ENCODE data around the gene KY.

KY gene

GRCh38 chr3:134642445-134643149 lies 8.2 kb downstream of the KY start:
- no peaks in the 10 kb centered on the region for H3K27me3 Mint-ChIP-seq
- H3K4me1 Mint-ChIP-seq (ENCODE audit: low read depth), result no peaks in the 10 kb centered on the region
- H3K4me3 Mint-ChIP-seq, result no peak overlapping the region
- H3K36me3 Mint-ChIP-seq (ENCODE audit: low read depth), result no peaks in the 10 kb centered on the region
- no peak overlapping the region for H3K27ac Mint-ChIP-seq
- H3K9me3 Mint-ChIP-seq, result no peaks in the 10 kb centered on the region

GRCh38 chr3:134641671-134642300 lies 9.0 kb downstream of the KY start:
- H3K4me3 Mint-ChIP-seq, result no peak overlapping the region
- H3K36me3 Mint-ChIP-seq (ENCODE audit: low read depth), result no peaks in the 10 kb centered on the region
- H3K4me1 Mint-ChIP-seq (ENCODE audit: low read depth), result no peaks in the 10 kb centered on the region

GRCh38 chr3:134640872-134641470 lies 9.9 kb downstream of the KY start:
- no peak overlapping the region for H3K4me3 Mint-ChIP-seq
- H3K4me1 Mint-ChIP-seq (ENCODE audit: low read depth), result no peaks in the 10 kb centered on the region
- H3K27ac Mint-ChIP-seq, result no peak overlapping the region
- no peaks in the 10 kb centered on the region for H3K27me3 Mint-ChIP-seq
- no peaks in the 10 kb centered on the region for H3K9me3 Mint-ChIP-seq
- no peaks in the 10 kb centered on the region for H3K36me3 Mint-ChIP-seq (ENCODE audit: low read depth)

More at GRCh38 chr3:134641671-134642300, 9.0 kb downstream of the KY start:
- H3K27ac Mint-ChIP-seq, result no peak overlapping the region
- no peaks in the 10 kb centered on the region for H3K9me3 Mint-ChIP-seq
- no peaks in the 10 kb centered on the region for H3K27me3 Mint-ChIP-seq

GRCh38 chr3:134640378-134640777 lies 10.4 kb downstream of the KY start:
- no peak overlapping the region for H3K4me3 Mint-ChIP-seq
- H3K4me1 Mint-ChIP-seq (ENCODE audit: low read depth), result no peaks in the 10 kb centered on the region
- no peaks in the 10 kb centered on the region for H3K9me3 Mint-ChIP-seq
- H3K27ac Mint-ChIP-seq, result no peak overlapping the region
- H3K27me3 Mint-ChIP-seq, result no peaks in the 10 kb centered on the region
- H3K36me3 Mint-ChIP-seq (ENCODE audit: low read depth), result no peaks in the 10 kb centered on the region

- H3K4me3 Mint-ChIP-seq, result no peak overlapping the region
- H3K9me3 Mint-ChIP-seq, result no peaks in the 10 kb centered on the region
- no peaks in the 10 kb centered on the region for H3K4me1 Mint-ChIP-seq (ENCODE audit: low read depth)
- no peak overlapping the region for H3K27ac Mint-ChIP-seq
- no peaks in the 10 kb centered on the region for H3K36me3 Mint-ChIP-seq (ENCODE audit: low read depth)
- no peaks in the 10 kb centered on the region for H3K27me3 Mint-ChIP-seq
Measured at GRCh38 chr3:134638385-134639030, 12.3 kb downstream of the KY start.

GRCh38 chr3:134636406-134636805 lies 14.4 kb downstream of the KY start:
- Mint-ChIP-seq H3K27me3 (no peaks in the 10 kb centered on the region), H3K4me3 (no peak overlapping the region), H3K27ac (no peak overlapping the region), H3K36me3 (ENCODE audit: low read depth) (no peaks in the 10 kb centered on the region), H3K4me1 (ENCODE audit: low read depth) (no peaks in the 10 kb centered on the region), H3K9me3 (peaks cover 7% of the 10 kb centered on the region)

GRCh38 chr3:134630506-134630905 lies 20.3 kb downstream of the KY start:
- H3K4me3 Mint-ChIP-seq, result no peak overlapping the region
- H3K36me3 Mint-ChIP-seq (ENCODE audit: low read depth), result peaks cover 4% of the 10 kb centered on the region
- H3K4me1 Mint-ChIP-seq (ENCODE audit: low read depth), result no peaks in the 10 kb centered on the region
- H3K9me3 Mint-ChIP-seq, result peaks cover 21% of the 10 kb centered on the region
- H3K27me3 Mint-ChIP-seq, result no peaks in the 10 kb centered on the region
- H3K27ac Mint-ChIP-seq, result no peak overlapping the region

GRCh38 chr3:134628884-134629283 lies 21.9 kb downstream of the KY start:
- no peaks in the 10 kb centered on the region for H3K4me1 Mint-ChIP-seq (ENCODE audit: low read depth)
- no peaks in the 10 kb centered on the region for H3K27me3 Mint-ChIP-seq
- H3K4me3 Mint-ChIP-seq, result no peak overlapping the region
- peaks cover 4% of the 10 kb centered on the region for H3K36me3 Mint-ChIP-seq (ENCODE audit: low read depth)
- no peak overlapping the region for H3K27ac Mint-ChIP-seq
- H3K9me3 Mint-ChIP-seq, result peaks cover 21% of the 10 kb centered on the region

- Mint-ChIP-seq H3K4me1 (ENCODE audit: low read depth) (no peaks in the 10 kb centered on the region), H3K36me3 (ENCODE audit: low read depth) (peaks cover 4% of the 10 kb centered on the region), H3K4me3 (no peak overlapping the region), H3K9me3 (peaks cover 21% of the 10 kb centered on the region), H3K27me3 (no peaks in the 10 kb centered on the region), H3K27ac (peak overlapping the region; percentile 61)
Measured at GRCh38 chr3:134627831-134628230, 23.0 kb downstream of the KY start.

GRCh38 chr3:134625885-134626741 lies 24.7 kb downstream of the KY start:
- H3K4me1 Mint-ChIP-seq (ENCODE audit: low read depth), result no peaks in the 10 kb centered on the region

GRCh38 chr3:134625462-134625861 lies 25.4 kb downstream of the KY start:
- H3K27me3 Mint-ChIP-seq, result no peaks in the 10 kb centered on the region
- no peak overlapping the region for H3K4me3 Mint-ChIP-seq
- H3K27ac Mint-ChIP-seq, result no peak overlapping the region
- no peaks in the 10 kb centered on the region for H3K4me1 Mint-ChIP-seq (ENCODE audit: low read depth)
- peaks cover 6% of the 10 kb centered on the region for H3K9me3 Mint-ChIP-seq
- no peaks in the 10 kb centered on the region for H3K36me3 Mint-ChIP-seq (ENCODE audit: low read depth)

More at GRCh38 chr3:134625885-134626741, 24.7 kb downstream of the KY start:
- H3K36me3 Mint-ChIP-seq (ENCODE audit: low read depth), result peaks cover 3% of the 10 kb centered on the region
- H3K9me3 Mint-ChIP-seq, result peaks cover 13% of the 10 kb centered on the region
- no peaks in the 10 kb centered on the region for H3K27me3 Mint-ChIP-seq
- no peak overlapping the region for H3K4me3 Mint-ChIP-seq
- no peak overlapping the region for H3K27ac Mint-ChIP-seq

GRCh38 chr3:134624537-134625287 lies 26.1 kb downstream of the KY start:
- H3K4me1 Mint-ChIP-seq (ENCODE audit: low read depth), result no peaks in the 10 kb centered on the region
- no peaks in the 10 kb centered on the region for H3K36me3 Mint-ChIP-seq (ENCODE audit: low read depth)
- peaks cover 3% of the 10 kb centered on the region for H3K9me3 Mint-ChIP-seq
- H3K27me3 Mint-ChIP-seq, result no peaks in the 10 kb centered on the region
- no peak overlapping the region for H3K27ac Mint-ChIP-seq
- H3K4me3 Mint-ChIP-seq, result no peak overlapping the region

- peaks cover 1% of the 10 kb centered on the region for H3K9me3 Mint-ChIP-seq
- H3K4me3 Mint-ChIP-seq, result no peak overlapping the region
- no peak overlapping the region for H3K27ac Mint-ChIP-seq
- H3K27me3 Mint-ChIP-seq, result no peaks in the 10 kb centered on the region
- H3K4me1 Mint-ChIP-seq (ENCODE audit: low read depth), result no peaks in the 10 kb centered on the region
- H3K36me3 Mint-ChIP-seq (ENCODE audit: low read depth), result no peaks in the 10 kb centered on the region
Measured at GRCh38 chr3:134623615-134624245, 27.1 kb downstream of the KY start.
